ENCODE results near the gene DACH1.

Gene DACH1

GRCh38 chr13:71587193-71587592 is 279.8 kb downstream of the DACH1 start:
- TF ChIP-seq EZH2phosphoT487 (IDR thresholded peaks at IDR 0.05; ENCODE audit: low read depth): no peak
- TF ChIP-seq CTCF (IDR thresholded peaks at IDR 0.05; ENCODE audit: low read depth, low read length): no peak
- Histone ChIP-seq H3K9ac (ENCODE audit: low read length) (no peak overlapping the region), H3K4me2 (ENCODE audit: low read length) (no peak overlapping the region), H3K79me2 (ENCODE audit: low read length) (no peaks in the 10 kb centered on the region), H3K9me3 (ENCODE audit: insufficient read depth, low read length) (no peaks in the 10 kb centered on the region), H3K4me3 (ENCODE audit: low read length) (no peak overlapping the region), H3K4me1 (ENCODE audit: low read length) (no peaks in the 10 kb centered on the region), H3K36me3 (replicated peaks; ENCODE audit: low read depth, low read length) (no peaks in the 10 kb centered on the region), H3K27ac (ENCODE audit: low read length) (no peak overlapping the region), H3K27me3 (ENCODE audit: low read depth, low read length) (no peaks in the 10 kb centered on the region), H2AFZ (ENCODE audit: low read depth, low read length) (no peak overlapping the region), H4K20me1 (ENCODE audit: insufficient read depth, low read length) (no peaks in the 10 kb centered on the region)

GRCh38 chr13:71583581-71583980 is 283.4 kb downstream of the DACH1 start:
- Histone ChIP-seq H2AFZ (ENCODE audit: low read depth, low read length) (no peak overlapping the region), H3K4me2 (ENCODE audit: low read length) (no peak overlapping the region), H3K4me3 (ENCODE audit: low read length) (no peak overlapping the region), H3K36me3 (replicated peaks; ENCODE audit: low read depth, low read length) (no peaks in the 10 kb centered on the region), H3K27me3 (ENCODE audit: low read depth, low read length) (no peaks in the 10 kb centered on the region), H3K4me1 (ENCODE audit: low read length) (no peaks in the 10 kb centered on the region), H3K27ac (ENCODE audit: low read length) (no peak overlapping the region), H3K9me3 (ENCODE audit: insufficient read depth, low read length) (no peaks in the 10 kb centered on the region), H3K9ac (ENCODE audit: low read length) (no peak overlapping the region), H3K79me2 (ENCODE audit: low read length) (no peaks in the 10 kb centered on the region), H4K20me1 (ENCODE audit: insufficient read depth, low read length) (no peaks in the 10 kb centered on the region)
- TF ChIP-seq EZH2phosphoT487 (IDR thresholded peaks at IDR 0.05; ENCODE audit: low read depth): no peak
- TF ChIP-seq CTCF (IDR thresholded peaks at IDR 0.05; ENCODE audit: low read depth, low read length): no peak

- no peak overlapping the region for H3K4me3 ChIP-seq (ENCODE audit: low read length)
- no peaks in the 10 kb centered on the region for H4K20me1 ChIP-seq (ENCODE audit: insufficient read depth, low read length)
- H2AFZ ChIP-seq (ENCODE audit: low read depth, low read length): no peak overlapping the region
- no peaks in the 10 kb centered on the region for H3K79me2 ChIP-seq (ENCODE audit: low read length)
- no peaks in the 10 kb centered on the region for H3K4me1 ChIP-seq (ENCODE audit: low read length)
- H3K9ac ChIP-seq (ENCODE audit: low read length): no peak overlapping the region
- TF ChIP-seq EZH2phosphoT487 (IDR thresholded peaks at IDR 0.05; ENCODE audit: low read depth) (no peak), CTCF (IDR thresholded peaks at IDR 0.05; ENCODE audit: low read depth, low read length) (no peak)
- H3K4me2 ChIP-seq (ENCODE audit: low read length): no peak overlapping the region
- no peaks in the 10 kb centered on the region for H3K36me3 ChIP-seq (replicated peaks; ENCODE audit: low read depth, low read length)
- H3K27ac ChIP-seq (ENCODE audit: low read length): no peak overlapping the region
- H3K27me3 ChIP-seq (ENCODE audit: low read depth, low read length): no peaks in the 10 kb centered on the region
- H3K9me3 ChIP-seq (ENCODE audit: insufficient read depth, low read length): no peaks in the 10 kb centered on the region
These were observed 286.4 kb downstream of the DACH1 start for GRCh38 chr13:71580614-71581013.

GRCh38 chr13:71578048-71578447 is 289.0 kb downstream of the DACH1 start:
- no peaks in the 10 kb centered on the region for H4K20me1 ChIP-seq (ENCODE audit: insufficient read depth, low read length)
- H3K4me3 ChIP-seq (ENCODE audit: low read length): no peak overlapping the region
- no peaks in the 10 kb centered on the region for H3K36me3 ChIP-seq (replicated peaks; ENCODE audit: low read depth, low read length)
- no peaks in the 10 kb centered on the region for H3K79me2 ChIP-seq (ENCODE audit: low read length)
- H3K9ac ChIP-seq (ENCODE audit: low read length): no peak overlapping the region
- H3K4me2 ChIP-seq (ENCODE audit: low read length): no peak overlapping the region
- no peak overlapping the region for H3K27ac ChIP-seq (ENCODE audit: low read length)
- no peaks in the 10 kb centered on the region for H3K4me1 ChIP-seq (ENCODE audit: low read length)
- no peak overlapping the region for H2AFZ ChIP-seq (ENCODE audit: low read depth, low read length)
- H3K27me3 ChIP-seq (ENCODE audit: low read depth, low read length): no peaks in the 10 kb centered on the region
- no peaks in the 10 kb centered on the region for H3K9me3 ChIP-seq (ENCODE audit: insufficient read depth, low read length)
- no peak for TF ChIP-seq CTCF (IDR thresholded peaks at IDR 0.05; ENCODE audit: low read depth, low read length)
- TF ChIP-seq EZH2phosphoT487 (IDR thresholded peaks at IDR 0.05; ENCODE audit: low read depth): no peak
